A549 (cell line): ENCODE measurements around the gene HESX1.

Source experiments
- BHLHE40 ChIP-seq: IDR thresholded peaks from 2 replicates; pipeline ENCODE4 v1.6.1; 2012; ENCODE audit warnings: low read depth, low read length, inconsistent platforms
- TF ChIP-seq, protein P1 (sequence below): fragments of >200 bp; sonication (Bioruptor Twin); formaldehyde crosslinking; IDR thresholded peaks from 3 replicates; pipeline ENCODE4 v1.5.1; 2016

DNA sequence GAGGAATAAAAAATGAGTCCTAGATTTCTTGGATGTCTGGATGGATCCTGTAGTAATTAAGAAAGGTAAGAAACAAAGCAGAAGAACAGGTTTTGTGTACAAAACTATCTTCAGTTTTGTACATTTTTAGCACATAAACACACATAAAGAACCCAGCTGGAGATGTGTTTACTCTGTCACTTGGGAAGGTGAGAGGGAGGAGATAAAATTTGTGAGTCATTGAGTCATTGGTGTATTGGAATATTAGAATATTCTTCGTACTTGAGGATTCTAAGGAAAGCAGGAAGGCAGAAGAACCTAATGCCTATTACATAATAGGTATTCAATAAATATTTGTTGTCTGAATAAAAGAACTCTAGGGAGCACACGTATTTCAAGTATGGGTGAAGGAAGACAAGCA is 45.2 kb upstream of the HESX1 start:
- TF ChIP-seq, protein P1, sequence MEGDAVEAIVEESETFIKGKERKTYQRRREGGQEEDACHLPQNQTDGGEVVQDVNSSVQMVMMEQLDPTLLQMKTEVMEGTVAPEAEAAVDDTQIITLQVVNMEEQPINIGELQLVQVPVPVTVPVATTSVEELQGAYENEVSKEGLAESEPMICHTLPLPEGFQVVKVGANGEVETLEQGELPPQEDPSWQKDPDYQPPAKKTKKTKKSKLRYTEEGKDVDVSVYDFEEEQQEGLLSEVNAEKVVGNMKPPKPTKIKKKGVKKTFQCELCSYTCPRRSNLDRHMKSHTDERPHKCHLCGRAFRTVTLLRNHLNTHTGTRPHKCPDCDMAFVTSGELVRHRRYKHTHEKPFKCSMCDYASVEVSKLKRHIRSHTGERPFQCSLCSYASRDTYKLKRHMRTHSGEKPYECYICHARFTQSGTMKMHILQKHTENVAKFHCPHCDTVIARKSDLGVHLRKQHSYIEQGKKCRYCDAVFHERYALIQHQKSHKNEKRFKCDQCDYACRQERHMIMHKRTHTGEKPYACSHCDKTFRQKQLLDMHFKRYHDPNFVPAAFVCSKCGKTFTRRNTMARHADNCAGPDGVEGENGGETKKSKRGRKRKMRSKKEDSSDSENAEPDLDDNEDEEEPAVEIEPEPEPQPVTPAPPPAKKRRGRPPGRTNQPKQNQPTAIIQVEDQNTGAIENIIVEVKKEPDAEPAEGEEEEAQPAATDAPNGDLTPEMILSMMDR, result no peak
- no peak for TF ChIP-seq BHLHE40
